Stimulated activated CD8-positive, alpha-beta memory T cell treated with anti-CD3 and anti-CD28 coated beads, Interleukin-7, amount 100 ng/mL, for 48 hours (primary cell): ENCODE measurements around the gene CACNA1E.

Experiments
- DNase-seq, 2 donors: peaks; one replicate each; pipeline ENCODE4 v3.0.0-alpha.2; 2020; ENCODE audit warnings: low read depth in 1 of 2; ENCODE audit errors: extremely low read depth in 1 of 2

Gene CACNA1E

GRCh38 chr1:181483285-181484195 lies at the start of gene CACNA1E:
Gene CACNA1E, plus strand, starts transcription at chr1:181483517. Its CDS starts 228 bp downstream, at chr1:181483745.
- no peak for DNase-seq

- no peak for DNase-seq
Measured at GRCh38 chr1:181433931-181434330, 49.4 kb upstream of the CACNA1E start.

GRCh38 chr1:181438013-181438412 lies 45.3 kb upstream of the CACNA1E start:
- DNase-seq, result no peak

GRCh38 chr1:181440510-181440909 lies 42.8 kb upstream of the CACNA1E start:
- DNase-seq, result no peak

GRCh38 chr1:181442181-181442525 lies 41.2 kb upstream of the CACNA1E start:
- DNase-seq, result no peak

GRCh38 chr1:181443231-181443853 lies 40.0 kb upstream of the CACNA1E start:
- no peak for DNase-seq

GRCh38 chr1:181445436-181445835 lies 37.9 kb upstream of the CACNA1E start:
- no peak for DNase-seq

- no peak for DNase-seq
Measured at GRCh38 chr1:181448461-181448860, 34.9 kb upstream of the CACNA1E start.

GRCh38 chr1:181451661-181452230 lies 31.6 kb upstream of the CACNA1E start:
- no peak for DNase-seq

GRCh38 chr1:181452746-181453145 lies 30.6 kb upstream of the CACNA1E start:
- no peak for DNase-seq

GRCh38 chr1:181453541-181454201 lies 29.6 kb upstream of the CACNA1E start:
- no peak for DNase-seq

GRCh38 chr1:181456551-181456950 lies 26.8 kb upstream of the CACNA1E start:
- DNase-seq, result no peak

- no peak for DNase-seq
Measured at GRCh38 chr1:181458419-181458818, 24.9 kb upstream of the CACNA1E start.

- DNase-seq, result no peak
Measured at GRCh38 chr1:181459067-181459466, 24.2 kb upstream of the CACNA1E start.

GRCh38 chr1:181469829-181470228 lies 13.5 kb upstream of the CACNA1E start:
- no peak for DNase-seq

- no peak for DNase-seq
Measured at GRCh38 chr1:181475580-181475979, 7.7 kb upstream of the CACNA1E start.

- no peak for DNase-seq
Measured at GRCh38 chr1:181476581-181476980, 6.7 kb upstream of the CACNA1E start.

GRCh38 chr1:181478306-181478705 lies 5.0 kb upstream of the CACNA1E start:
- no peak for DNase-seq

- DNase-seq, result no peak
Measured at GRCh38 chr1:181479137-181479745, 4.1 kb upstream of the CACNA1E start.

- no peak for DNase-seq
Measured at GRCh38 chr1:181482001-181482430, 1.3 kb upstream of the CACNA1E start.
